Upper lobe of left lung (tissue), 6 donors: Measurements from ENCODE around the gene DDX10. TPM values are rescaled to one million over a fixed set of nuclear protein-coding genes. Genes with fewer than 3 reads are reported as not detected.

Experiments used
- ATAC-seq, 2 donors: fragments of 200-7000 bp; cut with Tn5 transposase; one replicate each; pipeline ENCODE4 v1.9.1; 2022; ENCODE audit warnings: mild to moderate bottlenecking in 2 of 2, moderate library complexity in 2 of 2; ENCODE audit not compliant: low FRiP score in 2 of 2
- DNase-seq, 2 donors: peaks; one replicate each; pipeline ENCODE4 v3.0.0-alpha.2; 2019 to 2020
- H3K27ac ChIP-seq, 4 donors: fragments of 200-600 bp; sonication (generic); one replicate each; pipeline ENCODE4 v1.5.1; 2016 to 2019
- H3K27me3 ChIP-seq, 4 donors: fragments of 200-600 bp; sonication (generic); one replicate each; pipeline ENCODE4 v1.5.1; 2017 to 2019
- H3K36me3 ChIP-seq, 4 donors: fragments of 200-600 bp; sonication (generic); one replicate each; pipeline ENCODE4 v1.5.1; 2016 to 2019
- H3K4me1 ChIP-seq, 4 donors: fragments of 200-600 bp; sonication (generic); one replicate each; pipeline ENCODE4 v1.5.1; 2018 to 2019
- H3K4me3 ChIP-seq, 4 donors: fragments of 200-600 bp; sonication (generic); one replicate each; pipeline ENCODE4 v1.5.1; 2017 to 2019; ENCODE audit warnings: mild to moderate bottlenecking in 2 of 4, moderate library complexity in 1 of 4
- H3K9me3 ChIP-seq, 4 donors: fragments of 200-600 bp; sonication (generic); one replicate each; pipeline ENCODE4 v1.5.1; 2018 to 2019
- EP300 ChIP-seq, 4 donors: sonication (generic); formaldehyde crosslinking; IDR thresholded peaks; one replicate each; pipeline ENCODE4 v1.5.1; 2017; ENCODE audit warnings: antibody characterized with exemption in 4 of 4, control low read depth in 2 of 4
- POLR2A ChIP-seq, 4 donors: fragments of 450-650 bp; IDR thresholded peaks; one replicate each; pipeline ENCODE4 v1.5.1; 2016 to 2017; ENCODE audit warnings: antibody characterized with exemption in 4 of 4, mild to moderate bottlenecking in 2 of 4
- POLR2AphosphoS5 ChIP-seq, 2 donors: sonication (generic); formaldehyde crosslinking; IDR thresholded peaks; one replicate each; pipeline ENCODE4 v1.5.1; 2017; ENCODE audit warnings: antibody characterized with exemption in 2 of 2
- WGBS, 2 donors: methylation state at CpG; one replicate each; pipeline ENCODE4 v1.1.5; 2017 to 2018; 5-methylcytosine and 5-hydroxymethylcytosine counted together
- total RNA-seq, 6 donors: library from RNA; depleted of rRNA in 4 of 6; stranded (reverse); fragments of >200 nt in 4 of 6; gene quantifications; one replicate each; pipeline versions ENCODE4 v1.1.0 to v1.2.1, GENCODE V29; 2016 to 2021
- TF ChIP-seq, protein P1 (sequence below), 6 experiments: fragments of 450-650 bp in 4 of 6; fragments of 200-600 bp in 2 of 6; sonication (generic) in 2 of 6; IDR thresholded peaks; one replicate each; pipeline ENCODE4 v1.5.1; 2016 to 2019; ENCODE audit warnings: antibody characterized with exemption in 6 of 6
- donor health status: DM: no; HTN: no; CAD: no; lungs with moderate emphysema.
- donor health status: DM: no; HTN: yes; CAD: no; lungs with severe emphysema.

The DDX10 gene
- total RNA-seq, 6 donors from 2014 or later, result 9.0 to 25.2 (median 17.4) TPM

DNA sequence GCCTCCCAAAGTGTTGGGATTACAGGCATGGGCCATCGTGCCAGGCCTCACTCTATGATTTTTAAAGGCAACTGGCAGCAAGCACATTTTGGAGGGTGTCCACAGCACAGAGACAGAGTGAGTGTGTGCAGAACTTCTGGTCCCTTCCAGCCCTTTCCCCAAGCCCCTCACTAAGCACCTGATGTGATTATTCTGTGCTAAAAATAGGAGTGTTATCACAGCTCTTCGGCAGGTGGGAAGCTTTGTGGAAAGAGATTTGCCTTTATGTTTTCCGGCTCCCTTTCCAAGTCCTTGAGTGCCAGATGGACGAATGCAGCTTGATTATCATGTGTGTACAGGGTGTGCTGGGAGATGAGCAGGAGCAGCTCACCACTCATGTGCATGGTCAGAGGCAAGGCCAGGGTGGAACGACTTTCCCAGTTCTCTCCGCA, 310.8 kb downstream of the DDX10 start:
- TF ChIP-seq POLR2AphosphoS5 (IDR thresholded peaks at IDR 0.05) (no peak), EP300 (IDR thresholded peaks at IDR 0.05) (no peak), POLR2A (IDR thresholded peaks at IDR 0.05) (no peak)
- TF ChIP-seq, protein P1, sequence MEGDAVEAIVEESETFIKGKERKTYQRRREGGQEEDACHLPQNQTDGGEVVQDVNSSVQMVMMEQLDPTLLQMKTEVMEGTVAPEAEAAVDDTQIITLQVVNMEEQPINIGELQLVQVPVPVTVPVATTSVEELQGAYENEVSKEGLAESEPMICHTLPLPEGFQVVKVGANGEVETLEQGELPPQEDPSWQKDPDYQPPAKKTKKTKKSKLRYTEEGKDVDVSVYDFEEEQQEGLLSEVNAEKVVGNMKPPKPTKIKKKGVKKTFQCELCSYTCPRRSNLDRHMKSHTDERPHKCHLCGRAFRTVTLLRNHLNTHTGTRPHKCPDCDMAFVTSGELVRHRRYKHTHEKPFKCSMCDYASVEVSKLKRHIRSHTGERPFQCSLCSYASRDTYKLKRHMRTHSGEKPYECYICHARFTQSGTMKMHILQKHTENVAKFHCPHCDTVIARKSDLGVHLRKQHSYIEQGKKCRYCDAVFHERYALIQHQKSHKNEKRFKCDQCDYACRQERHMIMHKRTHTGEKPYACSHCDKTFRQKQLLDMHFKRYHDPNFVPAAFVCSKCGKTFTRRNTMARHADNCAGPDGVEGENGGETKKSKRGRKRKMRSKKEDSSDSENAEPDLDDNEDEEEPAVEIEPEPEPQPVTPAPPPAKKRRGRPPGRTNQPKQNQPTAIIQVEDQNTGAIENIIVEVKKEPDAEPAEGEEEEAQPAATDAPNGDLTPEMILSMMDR (IDR thresholded peaks at IDR 0.05), result no peak
- no peaks in the 10 kb centered on the region for H3K36me3 ChIP-seq
- ATAC-seq (no peak), DNase-seq (no peak)
- 79 to 82% methylated on average over 6 of the region's 6 CpGs for WGBS, 2 donors
- H3K9me3 ChIP-seq, result no peaks in the 10 kb centered on the region
- no peak overlapping the region for H3K4me3 ChIP-seq
- no peaks in the 10 kb centered on the region for H3K27me3 ChIP-seq
- H3K27ac ChIP-seq, result no peak overlapping the region
- no peaks in the 10 kb centered on the region for H3K4me1 ChIP-seq

DNA sequence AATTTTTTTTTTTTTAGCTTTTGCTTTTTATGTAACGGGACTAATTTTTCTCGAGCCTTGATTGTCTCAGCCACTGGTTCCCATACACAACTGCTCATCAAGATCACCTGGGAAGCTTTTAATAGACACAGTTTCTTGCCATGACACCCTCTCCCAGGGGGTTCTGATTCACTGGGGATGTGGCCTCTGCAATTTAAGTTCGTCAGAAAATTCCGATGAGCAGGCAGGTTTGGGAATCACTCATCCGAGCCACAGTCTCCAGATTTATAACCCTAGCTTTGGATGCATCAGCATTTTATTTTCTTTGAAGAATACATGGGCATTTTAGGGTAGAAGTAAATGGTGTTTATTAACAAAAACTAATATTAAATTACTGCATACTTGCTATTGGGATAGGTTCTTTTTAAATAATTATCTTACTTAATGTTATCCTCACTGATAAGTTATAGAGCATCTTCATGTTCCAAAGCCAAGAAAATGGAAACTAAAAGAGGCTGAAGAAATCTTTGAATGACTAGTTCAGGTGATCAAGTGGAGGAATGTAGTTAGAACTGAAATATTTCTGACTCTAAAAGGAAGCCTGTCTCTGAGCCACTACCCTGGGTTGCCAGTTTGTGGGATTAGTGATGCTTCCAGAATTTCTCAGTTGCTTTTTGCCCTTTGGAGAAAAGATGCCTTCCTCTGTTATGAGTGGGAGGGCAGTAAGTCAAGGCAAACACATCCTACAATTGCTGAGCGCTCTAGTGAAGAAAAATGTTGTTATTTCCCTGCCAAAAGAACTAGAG, 319.0 kb downstream of the DDX10 start:
- H3K4me3 ChIP-seq, result no peak overlapping the region
- H3K27me3 ChIP-seq, result no peaks in the 10 kb centered on the region
- no peak overlapping the region for H3K27ac ChIP-seq
- TF ChIP-seq, protein P1 (IDR thresholded peaks at IDR 0.05), result no peak
- TF ChIP-seq EP300 (IDR thresholded peaks at IDR 0.05) (no peak), POLR2A (IDR thresholded peaks at IDR 0.05) (no peak), POLR2AphosphoS5 (IDR thresholded peaks at IDR 0.05) (no peak)
- ATAC-seq (no peak), DNase-seq (no peak)
- H3K9me3 ChIP-seq, result no peaks in the 10 kb centered on the region
- 78 to 93% methylated on average over 6 of the region's 6 CpGs for WGBS, 2 donors
- H3K4me1 ChIP-seq, result no peaks in the 10 kb centered on the region
- no peaks in the 10 kb centered on the region for H3K36me3 ChIP-seq

- H3K9me3 ChIP-seq, result no peaks in the 10 kb centered on the region
- H3K27me3 ChIP-seq, result no peaks in the 10 kb centered on the region
- ATAC-seq (no peak), DNase-seq (no peak)
- H3K4me1 ChIP-seq, result no peaks in the 10 kb centered on the region
- H3K27ac ChIP-seq, result no peak overlapping the region
- no peak overlapping the region for H3K4me3 ChIP-seq
- H3K36me3 ChIP-seq, result no peaks in the 10 kb centered on the region
- TF ChIP-seq POLR2AphosphoS5 (IDR thresholded peaks at IDR 0.05) (no peak), POLR2A (IDR thresholded peaks at IDR 0.05) (no peak), EP300 (IDR thresholded peaks at IDR 0.05) (no peak)
- TF ChIP-seq, protein P1 (IDR thresholded peaks at IDR 0.05), result no peak
These were observed 319.7 kb downstream of the DDX10 start for GRCh38 chr11:108984523-108984922.

DNA sequence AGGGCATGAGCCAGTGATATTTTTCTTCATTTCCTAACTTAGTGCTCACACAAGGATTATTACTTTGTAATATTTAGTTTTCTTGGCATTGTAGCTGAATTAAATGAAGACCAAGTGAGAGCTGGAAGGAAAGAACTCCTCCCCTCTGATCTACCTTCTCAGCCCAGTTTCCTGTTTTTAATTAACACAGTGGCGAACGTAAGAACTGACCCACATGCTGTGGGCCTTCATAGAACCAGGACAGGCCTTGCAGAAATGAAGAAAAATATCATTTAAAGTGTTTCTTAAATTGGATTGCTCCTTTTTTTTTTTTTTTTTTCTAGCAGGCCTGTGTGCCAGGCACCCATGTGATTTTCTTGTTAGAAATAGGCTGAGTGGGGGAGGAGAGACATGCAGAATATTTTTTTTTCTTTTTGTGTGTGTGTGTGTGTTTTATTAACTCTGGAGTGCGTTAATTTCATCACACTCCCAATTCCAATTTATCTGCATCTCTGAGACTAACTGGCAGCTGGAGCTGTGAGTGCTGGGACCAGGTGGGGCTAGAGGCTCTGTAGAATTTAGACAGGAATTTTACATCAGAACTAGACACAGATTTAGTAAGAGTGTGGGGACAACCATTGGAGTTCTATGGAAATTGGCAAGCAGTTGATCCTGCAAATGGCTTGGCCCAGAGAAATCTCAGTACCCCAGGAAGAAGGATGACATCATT, 320.5 kb downstream of the DDX10 start:
- H3K27me3 ChIP-seq, result no peaks in the 10 kb centered on the region
- no peak overlapping the region for H3K4me3 ChIP-seq
- H3K27ac ChIP-seq, result no peak overlapping the region
- TF ChIP-seq POLR2A (IDR thresholded peaks at IDR 0.05) (no peak), EP300 (IDR thresholded peaks at IDR 0.05) (no peak), POLR2AphosphoS5 (IDR thresholded peaks at IDR 0.05) (no peak)
- TF ChIP-seq, protein P1 (IDR thresholded peaks at IDR 0.05), result no peak
- no peak for ATAC-seq
- no peaks in the 10 kb centered on the region for H3K9me3 ChIP-seq
- no peaks in the 10 kb centered on the region for H3K4me1 ChIP-seq
- no peaks in the 10 kb centered on the region for H3K36me3 ChIP-seq
- WGBS, 2 donors, result 67 to 68% methylated on average over 3 of the region's 3 CpGs
- DNase-seq, result no peak
